ENCODE measurements around the gene CAMK1D.

Gene CAMK1D

GRCh38 chr10:12338981-12339380, 10.4 kb upstream of the CAMK1D start:
- Histone ChIP-seq H3K27me3 (ENCODE audit: control insufficient read depth in 5 of 5, insufficient read depth in 4 of 5, low read length in 5 of 5) (no peaks in the 10 kb centered on the region), H3K4me1 (ENCODE audit: control insufficient read depth in 5 of 5, insufficient read depth in 5 of 5, low read length in 5 of 5) (peaks cover 4 to 6% (median 5%) of the 10 kb centered on the region in 5 donors), H3K9me3 (ENCODE audit: control insufficient read depth in 5 of 5, low read length in 5 of 5) (no peaks in the 10 kb centered on the region), H3K4me3 (ENCODE audit: low read depth in 1 of 5, low read length in 5 of 5) (no peak overlapping the region), H3K36me3 (ENCODE audit: control insufficient read depth in 5 of 5, insufficient read depth in 5 of 5, low read length in 5 of 5) (no peaks in the 10 kb centered on the region), H3K27ac (ENCODE audit: low read depth, low read length) (no peak overlapping the region), H3K9ac (ENCODE audit: low read length in 5 of 5) (no peak overlapping the region)

- Histone ChIP-seq H3K27me3 (ENCODE audit: control insufficient read depth in 5 of 5, insufficient read depth in 4 of 5, low read length in 5 of 5) (no peaks in the 10 kb centered on the region), H3K4me3 (ENCODE audit: low read depth in 1 of 5, low read length in 5 of 5) (no peak overlapping the region), H3K27ac (ENCODE audit: low read depth, low read length) (no peak overlapping the region), H3K9me3 (ENCODE audit: control insufficient read depth in 5 of 5, low read length in 5 of 5) (no peaks in the 10 kb centered on the region), H3K36me3 (ENCODE audit: control insufficient read depth in 5 of 5, insufficient read depth in 5 of 5, low read length in 5 of 5) (no peaks in the 10 kb centered on the region), H3K9ac (ENCODE audit: low read length in 5 of 5) (no peak overlapping the region), H3K4me1 (ENCODE audit: control insufficient read depth in 5 of 5, insufficient read depth in 5 of 5, low read length in 5 of 5) (no peaks in the 10 kb centered on the region)
These were observed 9.0 kb upstream of the CAMK1D start for GRCh38 chr10:12340371-12340770.

- Histone ChIP-seq H3K4me3 (ENCODE audit: low read depth in 1 of 5, low read length in 5 of 5) (no peak overlapping the region), H3K9me3 (ENCODE audit: control insufficient read depth in 5 of 5, low read length in 5 of 5) (no peaks in the 10 kb centered on the region), H3K4me1 (ENCODE audit: control insufficient read depth in 5 of 5, insufficient read depth in 5 of 5, low read length in 5 of 5) (no peaks in the 10 kb centered on the region), H3K27ac (ENCODE audit: low read depth, low read length) (no peak overlapping the region), H3K9ac (ENCODE audit: low read length in 5 of 5) (no peak overlapping the region), H3K27me3 (ENCODE audit: control insufficient read depth in 5 of 5, insufficient read depth in 4 of 5, low read length in 5 of 5) (no peaks in the 10 kb centered on the region), H3K36me3 (ENCODE audit: control insufficient read depth in 5 of 5, insufficient read depth in 5 of 5, low read length in 5 of 5) (no peaks in the 10 kb centered on the region)
These were observed 8.4 kb upstream of the CAMK1D start for GRCh38 chr10:12340937-12341336.

- no peak overlapping the region for H3K9ac ChIP-seq (ENCODE audit: low read length in 5 of 5)
- no peaks in the 10 kb centered on the region for H3K27me3 ChIP-seq (ENCODE audit: control insufficient read depth in 5 of 5, insufficient read depth in 4 of 5, low read length in 5 of 5)
- H3K36me3 ChIP-seq (ENCODE audit: control insufficient read depth in 5 of 5, insufficient read depth in 5 of 5, low read length in 5 of 5) = no peaks in the 10 kb centered on the region
- H3K4me3 ChIP-seq (ENCODE audit: low read depth in 1 of 5, low read length in 5 of 5) = no peak overlapping the region
- no peak overlapping the region for H3K27ac ChIP-seq (ENCODE audit: low read depth, low read length)
- no peaks in the 10 kb centered on the region for H3K9me3 ChIP-seq (ENCODE audit: control insufficient read depth in 5 of 5, low read length in 5 of 5)
- no peaks in the 10 kb centered on the region for H3K4me1 ChIP-seq (ENCODE audit: control insufficient read depth in 5 of 5, insufficient read depth in 5 of 5, low read length in 5 of 5)
These were observed 7.8 kb upstream of the CAMK1D start for GRCh38 chr10:12341526-12341925.

GRCh38 chr10:12344375-12345110, 4.8 kb upstream of the CAMK1D start:
- H3K36me3 ChIP-seq (ENCODE audit: control insufficient read depth in 5 of 5, insufficient read depth in 5 of 5, low read length in 5 of 5) = no peaks in the 10 kb centered on the region
- no peaks in the 10 kb centered on the region for H3K27me3 ChIP-seq (ENCODE audit: control insufficient read depth in 5 of 5, insufficient read depth in 4 of 5, low read length in 5 of 5)
- H3K27ac ChIP-seq (ENCODE audit: low read depth, low read length) = no peak overlapping the region
- H3K4me1 ChIP-seq (ENCODE audit: control insufficient read depth in 5 of 5, insufficient read depth in 5 of 5, low read length in 5 of 5) = peaks cover 2 to 14% (median 9%) of the 10 kb centered on the region in 5 donors
- H3K9ac ChIP-seq (ENCODE audit: low read length in 5 of 5) = no peak overlapping the region
- no peaks in the 10 kb centered on the region for H3K9me3 ChIP-seq (ENCODE audit: control insufficient read depth in 5 of 5, low read length in 5 of 5)
- H3K4me3 ChIP-seq (ENCODE audit: low read depth in 1 of 5, low read length in 5 of 5) = no peak overlapping the region

- H3K4me1 ChIP-seq (ENCODE audit: control insufficient read depth in 5 of 5, insufficient read depth in 5 of 5, low read length in 5 of 5) = peaks cover 10 to 32% (median 27%) of the 10 kb centered on the region in 5 donors
- H3K9me3 ChIP-seq (ENCODE audit: control insufficient read depth in 5 of 5, low read length in 5 of 5) = no peaks in the 10 kb centered on the region
- H3K9ac ChIP-seq (ENCODE audit: low read length in 5 of 5) = no peak overlapping the region
- H3K27ac ChIP-seq (ENCODE audit: low read depth, low read length) = no peak overlapping the region
- peaks cover 0 to 16% (median 0%) of the 10 kb centered on the region in 5 donors for H3K27me3 ChIP-seq (ENCODE audit: control insufficient read depth in 5 of 5, insufficient read depth in 4 of 5, low read length in 5 of 5)
- no peaks in the 10 kb centered on the region for H3K36me3 ChIP-seq (ENCODE audit: control insufficient read depth in 5 of 5, insufficient read depth in 5 of 5, low read length in 5 of 5)
- no peak overlapping the region for H3K4me3 ChIP-seq (ENCODE audit: low read depth in 1 of 5, low read length in 5 of 5)
These were observed 2.6 kb upstream of the CAMK1D start for GRCh38 chr10:12346707-12347106.

GRCh38 chr10:12348294-12348869, 965 bp upstream of the CAMK1D start:
- H3K9ac ChIP-seq (ENCODE audit: low read length in 5 of 5) = peak overlapping the region in 3 of 5 donors; percentile 37 to 64 (median 51)
- H3K27ac ChIP-seq (ENCODE audit: low read depth, low read length) = no peak overlapping the region
- H3K9me3 ChIP-seq (ENCODE audit: control insufficient read depth in 5 of 5, low read length in 5 of 5) = no peaks in the 10 kb centered on the region
- no peaks in the 10 kb centered on the region for H3K36me3 ChIP-seq (ENCODE audit: control insufficient read depth in 5 of 5, insufficient read depth in 5 of 5, low read length in 5 of 5)
- H3K4me1 ChIP-seq (ENCODE audit: control insufficient read depth in 5 of 5, insufficient read depth in 5 of 5, low read length in 5 of 5) = peaks cover 10 to 32% (median 27%) of the 10 kb centered on the region in 5 donors
- peaks cover 0 to 20% (median 0%) of the 10 kb centered on the region in 5 donors for H3K27me3 ChIP-seq (ENCODE audit: control insufficient read depth in 5 of 5, insufficient read depth in 4 of 5, low read length in 5 of 5)
- peak overlapping the region in 4 of 5 donors; percentile 55 to 86 (median 62) for H3K4me3 ChIP-seq (ENCODE audit: low read depth in 1 of 5, low read length in 5 of 5)

GRCh38 chr10:12349629-12350166, 351 bp downstream of the CAMK1D start:
- H3K27ac ChIP-seq (ENCODE audit: low read depth, low read length) = peak overlapping the region; percentile 17
- no peaks in the 10 kb centered on the region for H3K9me3 ChIP-seq (ENCODE audit: control insufficient read depth in 5 of 5, low read length in 5 of 5)
- no peaks in the 10 kb centered on the region for H3K36me3 ChIP-seq (ENCODE audit: control insufficient read depth in 5 of 5, insufficient read depth in 5 of 5, low read length in 5 of 5)
- H3K27me3 ChIP-seq (ENCODE audit: control insufficient read depth in 5 of 5, insufficient read depth in 4 of 5, low read length in 5 of 5) = peaks cover 0 to 20% (median 0%) of the 10 kb centered on the region in 5 donors
- peaks cover 10 to 32% (median 27%) of the 10 kb centered on the region in 5 donors for H3K4me1 ChIP-seq (ENCODE audit: control insufficient read depth in 5 of 5, insufficient read depth in 5 of 5, low read length in 5 of 5)
- peak overlapping the region; percentile 83 to 93 (median 88) for H3K4me3 ChIP-seq (ENCODE audit: low read depth in 1 of 5, low read length in 5 of 5)
- peak overlapping the region in 4 of 5 donors; percentile 15 to 55 (median 38) for H3K9ac ChIP-seq (ENCODE audit: low read length in 5 of 5)

- H3K27me3 ChIP-seq (ENCODE audit: control insufficient read depth in 5 of 5, insufficient read depth in 4 of 5, low read length in 5 of 5) = peaks cover 0 to 20% (median 0%) of the 10 kb centered on the region in 5 donors
- peaks cover 10 to 32% (median 27%) of the 10 kb centered on the region in 5 donors for H3K4me1 ChIP-seq (ENCODE audit: control insufficient read depth in 5 of 5, insufficient read depth in 5 of 5, low read length in 5 of 5)
- H3K36me3 ChIP-seq (ENCODE audit: control insufficient read depth in 5 of 5, insufficient read depth in 5 of 5, low read length in 5 of 5) = no peaks in the 10 kb centered on the region
- peak overlapping the region; percentile 83 to 93 (median 88) for H3K4me3 ChIP-seq (ENCODE audit: low read depth in 1 of 5, low read length in 5 of 5)
- no peaks in the 10 kb centered on the region for H3K9me3 ChIP-seq (ENCODE audit: control insufficient read depth in 5 of 5, low read length in 5 of 5)
- H3K27ac ChIP-seq (ENCODE audit: low read depth, low read length) = peak overlapping the region; percentile 17
- peak overlapping the region; percentile 15 to 55 (median 50) for H3K9ac ChIP-seq (ENCODE audit: low read length in 5 of 5)
These were observed 973 bp downstream of the CAMK1D start for GRCh38 chr10:12350167-12350872.

Measured in subcutaneous abdominal adipose tissue (tissue), 5 donors.